GM12873 (cell line): Measurements from ENCODE around the gene PCBD1.

Source experiments
- CTCF ChIP-seq: IDR thresholded peaks from 2 replicates; pipeline ENCODE4 v1.5.1; 2012; ENCODE audit warnings: low read depth, mild to moderate bottlenecking, moderate library complexity, low read length, control low read depth; ENCODE audit not compliant: insufficient read depth; ENCODE audit errors: missing control alignments

The PCBD1 gene

GRCh38 chr10:70834021-70834420 lies 54.3 kb downstream of the PCBD1 start:
- no peak for TF ChIP-seq CTCF

GRCh38 chr10:70833601-70834000 lies 54.8 kb downstream of the PCBD1 start:
- no peak for TF ChIP-seq CTCF
